Lung (tissue), 12 donors: ENCODE measurements around the gene MAJIN. TPM values are rescaled to one million over a fixed set of nuclear protein-coding genes. Genes with fewer than 3 reads are reported as not detected.

Source experiments
- ATAC-seq: fragments of 200-7000 bp; cut with Tn5 transposase; one replicate; pipeline ENCODE4 v1.9.1; 2020; ENCODE audit warnings: moderate number of reproducible peaks; ENCODE audit not compliant: insufficient read depth, low FRiP score
- DNase-seq, 3 donors: peaks; one replicate each; pipeline ENCODE4 v3.0.0-alpha.2; 2013 to 2017
- H3K27ac ChIP-seq, 2 donors: one replicate each; pipeline ENCODE4 v1.5.1; 2013; ENCODE audit warnings: mild to moderate bottlenecking in 2 of 2, moderate library complexity in 2 of 2, control low read depth in 1 of 2, inconsistent platforms in 1 of 2, low read depth in 1 of 2, low read length in 1 of 2
- H3K27me3 ChIP-seq, 3 donors: one replicate each; pipeline ENCODE4 v1.5.1; 2013; ENCODE audit warnings: low read length in 2 of 3; ENCODE audit not compliant: control insufficient read depth in 3 of 3, insufficient read depth in 3 of 3
- H3K36me3 ChIP-seq, 4 donors: one replicate each; pipeline ENCODE4 v1.5.1; 2013; ENCODE audit warnings: low read length in 4 of 4, mild to moderate bottlenecking in 1 of 4, moderate library complexity in 1 of 4; ENCODE audit not compliant: control insufficient read depth in 4 of 4, insufficient read depth in 4 of 4
- H3K4me1 ChIP-seq, 5 donors: one replicate each; pipeline ENCODE4 v1.5.1; 2013; ENCODE audit warnings: low read length in 5 of 5, mild to moderate bottlenecking in 2 of 5, moderate library complexity in 1 of 5; ENCODE audit not compliant: control insufficient read depth in 5 of 5, insufficient read depth in 5 of 5
- H3K4me3 ChIP-seq: one replicate; pipeline ENCODE4 v1.5.1; 2013; ENCODE audit warnings: mild to moderate bottlenecking, control low read depth, moderate library complexity
- H3K9ac ChIP-seq, 2 donors: one replicate each; pipeline ENCODE4 v1.5.1; 2013; ENCODE audit warnings: low read length in 2 of 2, control low read depth in 1 of 2; ENCODE audit not compliant: insufficient read depth in 1 of 2
- H3K9me3 ChIP-seq, 4 donors: one replicate each; pipeline ENCODE4 v1.5.1; 2013; ENCODE audit warnings: low read length in 3 of 4, mild to moderate bottlenecking in 1 of 4, moderate library complexity in 1 of 4; ENCODE audit not compliant: control insufficient read depth in 4 of 4, insufficient read depth in 3 of 4
- WGBS, 2 donors: extraction: QIAGEN DNeasy Blood & Tissue Kit; methylation state at CpG; one replicate each; pipeline ENCODE4 v1.1.7; 2013; 5-methylcytosine and 5-hydroxymethylcytosine counted together
- polyA plus RNA-seq, 2 donors: library from polyadenylated mRNA; stranded (reverse); fragments of 200-250 nt; gene quantifications; one replicate each; pipeline ENCODE4 v1.2.1, GENCODE V29; 2013
- total RNA-seq, 2 donors: library from RNA; depleted of rRNA in 1 of 2; stranded (reverse); fragments of >200 nt in 1 of 2; gene quantifications; one replicate each; pipeline ENCODE4 v1.2.1, GENCODE V29; 2014 to 2021
- TF ChIP-seq, protein P1 (sequence below): IDR thresholded peaks from 2 replicates; pipeline ENCODE4 v1.5.1; 2012; ENCODE audit warnings: mild to moderate bottlenecking; ENCODE audit errors: control extremely low read depth, extremely low read depth
- donor health status: control.
- donor health status: control.
- donor health status: Bipolar disorder and iron deficiency.
- donor health status: healthy.
- donor health status: DM: yes; HTN: yes; CAD: no.

The MAJIN gene
- total and polyA plus RNA-seq, 4 donors = 0.24 to 0.55 (median 0.39) TPM; not detected in 1

DNA sequence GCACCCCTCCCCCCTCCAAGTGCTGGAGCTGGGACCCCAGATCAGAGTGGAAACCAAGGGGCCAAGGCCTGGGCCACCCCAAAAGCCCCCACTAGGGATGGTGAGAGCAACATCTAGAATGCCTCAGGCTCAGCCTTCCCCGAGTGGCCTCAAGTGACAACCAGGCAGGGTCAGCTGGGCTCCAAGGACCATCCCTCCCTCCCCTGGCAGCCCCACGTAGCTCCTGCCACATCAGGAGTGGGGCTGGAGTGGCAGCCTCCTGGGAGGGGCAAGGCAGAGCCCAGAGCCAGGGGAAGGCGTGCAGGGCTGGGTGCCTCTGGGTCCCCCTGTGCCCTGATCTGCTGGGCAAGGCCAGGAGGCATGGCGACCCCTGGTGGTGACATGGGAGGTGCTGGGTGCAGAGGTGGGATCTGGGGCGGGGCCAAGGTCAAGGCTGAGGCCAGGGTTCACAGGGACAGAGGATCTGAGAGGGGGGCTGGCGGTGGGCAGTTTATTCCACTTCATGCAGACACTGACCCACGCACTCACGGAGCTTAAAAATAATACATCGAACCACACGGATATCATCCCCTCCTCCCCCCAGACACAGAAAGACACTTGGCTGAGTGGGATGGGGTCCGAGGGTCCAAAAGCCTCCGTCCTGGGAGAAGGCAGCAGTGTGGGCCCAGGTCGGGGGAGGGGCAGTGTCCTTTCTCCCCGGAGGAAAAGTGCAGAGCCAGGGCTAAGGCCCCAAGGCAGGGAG lies 77.7 kb downstream of the MAJIN start:
- H3K27me3 ChIP-seq = no peaks in the 10 kb centered on the region
- 37 to 46% methylated on average over 14 of the region's 14 CpGs for WGBS, 2 donors
- peak; percentile 82 for ATAC-seq

DNA sequence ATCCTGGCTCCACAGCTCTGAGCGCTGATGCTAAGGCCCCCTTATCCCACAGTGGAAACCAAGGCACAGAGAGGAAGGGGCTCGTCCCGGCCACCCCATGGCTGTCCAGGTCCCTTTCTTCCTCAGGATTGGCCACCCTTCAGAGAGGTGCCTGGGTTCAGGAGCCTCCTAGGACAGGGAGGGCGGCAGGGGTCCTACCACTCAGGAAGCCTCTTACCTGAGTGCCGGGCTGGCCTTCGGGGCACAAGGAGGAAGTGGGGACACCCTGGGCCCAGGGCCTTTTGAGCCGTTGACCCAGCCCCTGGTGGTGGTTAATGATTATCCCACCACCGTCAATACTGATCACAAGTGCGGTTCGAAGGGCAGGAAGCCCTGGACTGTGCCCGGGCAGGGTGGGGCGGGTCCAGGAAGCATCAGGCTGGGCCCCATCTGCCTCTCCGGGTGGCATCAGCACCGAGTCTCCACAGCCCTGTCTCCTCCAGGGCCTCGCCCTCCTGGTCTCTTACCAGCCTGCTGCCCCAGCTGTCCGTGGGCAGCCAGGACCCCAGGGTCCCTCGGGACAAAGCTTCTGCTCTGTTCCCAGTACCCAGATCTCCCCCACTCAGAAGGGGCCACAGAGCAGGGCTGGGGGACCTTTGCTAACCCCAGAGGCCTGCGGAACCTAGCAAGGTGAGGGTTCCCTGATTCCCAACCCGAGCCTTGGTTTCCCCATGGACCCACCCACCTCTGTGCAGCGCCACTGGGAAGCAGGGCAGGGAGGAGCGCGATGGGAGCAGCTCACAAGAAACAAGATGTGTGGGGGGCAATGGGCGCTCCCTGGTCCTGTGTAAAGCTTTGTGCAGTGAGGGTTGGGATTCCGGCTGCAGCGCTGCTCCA lies 78.5 kb downstream of the MAJIN start:
- TF ChIP-seq, protein P1, sequence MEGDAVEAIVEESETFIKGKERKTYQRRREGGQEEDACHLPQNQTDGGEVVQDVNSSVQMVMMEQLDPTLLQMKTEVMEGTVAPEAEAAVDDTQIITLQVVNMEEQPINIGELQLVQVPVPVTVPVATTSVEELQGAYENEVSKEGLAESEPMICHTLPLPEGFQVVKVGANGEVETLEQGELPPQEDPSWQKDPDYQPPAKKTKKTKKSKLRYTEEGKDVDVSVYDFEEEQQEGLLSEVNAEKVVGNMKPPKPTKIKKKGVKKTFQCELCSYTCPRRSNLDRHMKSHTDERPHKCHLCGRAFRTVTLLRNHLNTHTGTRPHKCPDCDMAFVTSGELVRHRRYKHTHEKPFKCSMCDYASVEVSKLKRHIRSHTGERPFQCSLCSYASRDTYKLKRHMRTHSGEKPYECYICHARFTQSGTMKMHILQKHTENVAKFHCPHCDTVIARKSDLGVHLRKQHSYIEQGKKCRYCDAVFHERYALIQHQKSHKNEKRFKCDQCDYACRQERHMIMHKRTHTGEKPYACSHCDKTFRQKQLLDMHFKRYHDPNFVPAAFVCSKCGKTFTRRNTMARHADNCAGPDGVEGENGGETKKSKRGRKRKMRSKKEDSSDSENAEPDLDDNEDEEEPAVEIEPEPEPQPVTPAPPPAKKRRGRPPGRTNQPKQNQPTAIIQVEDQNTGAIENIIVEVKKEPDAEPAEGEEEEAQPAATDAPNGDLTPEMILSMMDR = no peak
- ATAC-seq = no peak
- no peak overlapping the region for H3K4me3 ChIP-seq
- DNase-seq = no peak
- WGBS, 2 donors = 67 to 71% methylated on average over 25 of the region's 25 CpGs
- H3K4me1 ChIP-seq = peaks cover 0 to 3% (median 0%) of the 10 kb centered on the region in 5 donors
- no peak overlapping the region for H3K27ac ChIP-seq
- H3K9me3 ChIP-seq = no peaks in the 10 kb centered on the region
- H3K36me3 ChIP-seq = peaks cover 0 to 39% (median 8%) of the 10 kb centered on the region in 4 donors
- no peak overlapping the region for H3K9ac ChIP-seq
- H3K27me3 ChIP-seq = no peaks in the 10 kb centered on the region

More for the DNA sequence above, 77.7 kb downstream of the MAJIN start:
- Histone ChIP-seq H3K4me3 (no peak overlapping the region), H3K9me3 (no peaks in the 10 kb centered on the region), H3K4me1 (peaks cover 0 to 3% (median 0%) of the 10 kb centered on the region in 5 donors), H3K9ac (no peak overlapping the region), H3K36me3 (peaks cover 0 to 45% (median 9%) of the 10 kb centered on the region in 4 donors), H3K27ac (no peak overlapping the region)
- TF ChIP-seq, protein P1 = peak; percentile 83
- peak; percentile 58 to 74 (median 70) for DNase-seq

DNA sequence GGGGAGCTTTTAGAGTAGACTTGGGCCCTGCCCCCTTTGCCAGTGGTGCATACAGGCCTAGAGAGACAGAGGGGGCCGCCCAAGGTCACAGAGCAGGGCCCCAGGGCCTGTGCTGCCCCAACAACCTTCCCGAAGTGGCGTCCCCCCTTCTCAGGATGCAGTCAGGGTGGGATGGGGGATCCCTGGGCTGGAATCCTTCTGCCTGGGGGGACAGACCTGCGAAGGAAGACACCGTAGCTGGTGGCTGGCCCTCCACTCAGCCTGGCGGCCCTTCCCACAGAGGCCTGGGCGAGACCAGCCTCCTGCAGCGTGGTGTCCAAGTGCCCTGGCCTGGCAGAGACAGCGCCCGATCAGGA lies 79.1 kb downstream of the MAJIN start:
- ATAC-seq (no peak), DNase-seq (no peak)
- H3K4me3 ChIP-seq = no peak overlapping the region
- no peaks in the 10 kb centered on the region for H3K27me3 ChIP-seq
- no peaks in the 10 kb centered on the region for H3K9me3 ChIP-seq
- peaks cover 0 to 7% (median 3%) of the 10 kb centered on the region in 5 donors for H3K4me1 ChIP-seq
- TF ChIP-seq, protein P1 = no peak
- no peak overlapping the region for H3K27ac ChIP-seq
- H3K36me3 ChIP-seq = peaks cover 0 to 32% (median 5%) of the 10 kb centered on the region in 4 donors
- no peak overlapping the region for H3K9ac ChIP-seq
- 88 to 89% methylated on average over 10 of the region's 10 CpGs for WGBS, 2 donors
